Neural cell (in vitro differentiated cells): ENCODE data around the gene RAB1B. TPM values are rescaled to one million over a fixed set of nuclear protein-coding genes. Genes with fewer than 3 reads are reported as not detected.

Experiments
- H2AFZ ChIP-seq: fragments of 200-600, 300-800 bp; sonication (generic), shearing (Covaris generic); 2 replicates; pipeline ENCODE4 v1.6.0; 2014; ENCODE audit warnings: low read depth, mild to moderate bottlenecking, antibody characterized with exemption, low read length, moderate library complexity
- H3F3A ChIP-seq: fragments of 200-600 bp; shearing (Covaris generic); 2 replicates; pipeline ENCODE4 v1.6.1; 2016; ENCODE audit warnings: mild to moderate bottlenecking, moderate library complexity, mixed read lengths, antibody characterized with exemption, low read length; ENCODE audit not compliant: insufficient read depth, poor library complexity, severe bottlenecking
- H3K27ac ChIP-seq: fragments of 200-600, 300-800 bp; sonication (generic), shearing (Covaris generic); 2 replicates; pipeline ENCODE4 v1.5.1; 2014; ENCODE audit warnings: mild to moderate bottlenecking, low read length, moderate library complexity
- H3K27me3 ChIP-seq: fragments of 300-800, 200-600 bp; sonication (generic), shearing (Covaris generic); 2 replicates; pipeline ENCODE4 v1.6.0; 2014; ENCODE audit warnings: mild to moderate bottlenecking, low read depth, low read length, moderate library complexity; ENCODE audit not compliant: insufficient read depth
- H3K36me3 ChIP-seq: fragments of 300-800, 200-600 bp; sonication (generic), shearing (Covaris generic); 2 replicates; pipeline ENCODE4 v1.5.1; 2014; ENCODE audit warnings: mild to moderate bottlenecking, antibody characterized with exemption, low read length, moderate library complexity; ENCODE audit not compliant: insufficient read depth
- H3K4me2 ChIP-seq: fragments of 300-800, 200-600 bp; sonication (generic), shearing (Covaris generic); 2 replicates; pipeline ENCODE4 v1.6.0; 2014; ENCODE audit warnings: mild to moderate bottlenecking, low read length
- H3K4me3 ChIP-seq: fragments of 300-800, 200-600 bp; sonication (generic), shearing (Covaris generic); 2 replicates; pipeline ENCODE4 v1.5.1; 2014; ENCODE audit warnings: mild to moderate bottlenecking, low read length, moderate library complexity
- H3K79me2 ChIP-seq: fragments of 200-600 bp; shearing (Covaris generic); replicated peaks from 2 replicates; pipeline ENCODE4 v1.6.0; 2014; ENCODE audit warnings: mild to moderate bottlenecking, low read length, moderate library complexity; ENCODE audit not compliant: insufficient read depth
- H3K9ac ChIP-seq: fragments of 300-800, 200-600 bp; sonication (generic), shearing (Covaris generic); 2 replicates; pipeline ENCODE4 v1.6.1; 2016; ENCODE audit warnings: mild to moderate bottlenecking, low read length, mixed read lengths
- H3K9me2 ChIP-seq: fragments of 200-600 bp; shearing (Covaris generic); 2 replicates; pipeline ENCODE4 v1.6.1; 2016; ENCODE audit warnings: mild to moderate bottlenecking, low read length, mixed read lengths; ENCODE audit not compliant: insufficient read depth
- H3K9me3 ChIP-seq: fragments of 200-600, 300-800 bp; sonication (generic), shearing (Covaris generic); 2 replicates; pipeline ENCODE4 v1.6.1; 2016; ENCODE audit warnings: mild to moderate bottlenecking, mixed run types, low read length, moderate library complexity, mixed read lengths
- H4K20me1 ChIP-seq: fragments of 200-600 bp; shearing (Covaris generic); 2 replicates; pipeline ENCODE4 v1.6.1; 2016; ENCODE audit warnings: mild to moderate bottlenecking, mixed run types; ENCODE audit not compliant: insufficient read depth
- EP300 ChIP-seq: fragments of 450-650 bp; conservative IDR thresholded peaks from 2 replicates; pipeline ENCODE4 v1.6.1; 2014; ENCODE audit warnings: antibody characterized with exemption, mild to moderate bottlenecking, moderate library complexity; ENCODE audit not compliant: poor library complexity, severe bottlenecking
- EZH2 ChIP-seq: fragments of 200-600, 300-800 bp; shearing (Covaris generic), sonication (generic); IDR thresholded peaks from 2 replicates; pipeline ENCODE4 v1.6.1; 2014; ENCODE audit warnings: antibody characterized with exemption, low read length, borderline replicate concordance, mild to moderate bottlenecking; ENCODE audit not compliant: insufficient read depth, poor library complexity, severe bottlenecking
- MXI1 ChIP-seq: fragments of 450-650 bp; conservative IDR thresholded peaks from 2 replicates; pipeline ENCODE4 v1.6.1; 2014; ENCODE audit warnings: antibody characterized with exemption, mild to moderate bottlenecking; ENCODE audit not compliant: poor library complexity, severe bottlenecking
- POLR2AphosphoS5 ChIP-seq: IDR thresholded peaks from 2 replicates; pipeline ENCODE4 v1.6.1; 2012
- RAD21 ChIP-seq: fragments of 450-650 bp; conservative IDR thresholded peaks from 2 replicates; pipeline ENCODE4 v1.6.1; 2014; ENCODE audit warnings: antibody characterized with exemption, mild to moderate bottlenecking, moderate library complexity
- SMC3 ChIP-seq: fragments of 450-650 bp; conservative IDR thresholded peaks from 2 replicates; pipeline ENCODE4 v1.6.1; 2014; ENCODE audit warnings: antibody characterized with exemption, mild to moderate bottlenecking, moderate library complexity; ENCODE audit not compliant: poor library complexity
- TAF1 ChIP-seq: IDR thresholded peaks from 2 replicates; pipeline ENCODE4 v1.6.1; 2012; ENCODE audit warnings: low read depth
- polyA plus RNA-seq: library from polyadenylated mRNA; depleted of rRNA; stranded (reverse); fragments of >200 nt; gene quantifications from 2 replicates; pipeline ENCODE4 v1.2.3, GENCODE V29; 2014
- TF ChIP-seq, protein P1 (sequence below): IDR thresholded peaks from 2 replicates; pipeline ENCODE4 v1.6.1; 2012; ENCODE audit warnings: borderline replicate concordance
- TF ChIP-seq, protein P2 (sequence below): fragments of 450-650 bp; IDR thresholded peaks from 2 replicates; pipeline ENCODE4 v1.5.1; 2014; ENCODE audit warnings: antibody characterized with exemption, mild to moderate bottlenecking, moderate library complexity; ENCODE audit not compliant: poor library complexity, severe bottlenecking

The RAB1B gene
- polyA plus RNA-seq, 1 donor from 2014 or later: 27.2 TPM

DNA sequence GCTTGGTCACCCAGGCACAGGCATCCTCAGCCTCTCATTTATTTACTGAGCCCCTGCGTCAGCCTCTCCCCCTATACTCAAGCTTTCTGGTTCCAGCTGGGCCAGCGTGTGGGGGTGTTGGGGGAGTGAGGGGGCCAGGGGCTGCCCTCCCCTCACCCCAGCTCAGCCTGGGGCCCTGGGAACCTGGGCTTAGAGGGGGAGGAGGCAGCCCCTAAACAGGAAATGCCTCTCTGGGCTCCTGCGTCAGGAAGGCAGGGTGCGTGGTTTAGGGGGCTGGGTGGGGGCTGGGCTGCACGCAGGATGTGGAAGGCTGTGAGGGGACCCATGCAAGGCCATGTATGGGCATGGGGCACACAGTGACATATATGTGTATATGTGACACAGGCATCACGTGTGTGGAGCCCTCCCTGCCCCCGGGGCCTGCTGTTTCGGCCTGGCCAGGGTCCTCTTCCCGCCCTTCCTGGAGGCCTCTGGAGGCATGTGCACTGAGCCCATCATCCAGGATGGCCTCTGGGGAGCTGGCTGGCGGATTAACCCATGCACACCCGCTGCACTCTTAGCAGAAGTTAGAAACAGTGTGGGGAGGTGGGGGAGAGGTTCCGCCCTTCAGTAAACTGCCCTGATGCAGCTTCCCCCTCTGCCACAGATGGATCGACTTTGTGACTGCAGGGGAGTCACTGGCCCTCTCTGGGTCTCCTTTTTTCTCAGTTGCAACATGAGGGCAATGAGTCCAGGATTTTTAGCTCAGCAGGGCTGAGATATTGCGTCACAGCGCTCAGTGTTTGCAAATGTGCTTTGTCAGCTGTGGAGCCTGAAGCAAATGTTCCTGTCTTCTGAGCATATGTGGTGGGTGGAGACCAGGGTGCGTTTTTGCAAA, 49.5 kb downstream of the RAB1B start:
- Histone ChIP-seq H3F3A (no peaks in the 10 kb centered on the region), H3K79me2 (no peaks in the 10 kb centered on the region), H2AFZ (no peak overlapping the region), H3K9me3 (no peaks in the 10 kb centered on the region), H3K4me3 (no peak overlapping the region), H4K20me1 (no peaks in the 10 kb centered on the region), H3K27ac (no peak overlapping the region), H3K4me2 (no peak overlapping the region), H3K9me2 (no peaks in the 10 kb centered on the region), H3K9ac (peak overlapping the region; percentile 1), H3K27me3 (no peaks in the 10 kb centered on the region), H3K36me3 (no peaks in the 10 kb centered on the region)
- no peak for TF ChIP-seq EP300
- TF ChIP-seq POLR2AphosphoS5: no peak
- TF ChIP-seq, protein P1, sequence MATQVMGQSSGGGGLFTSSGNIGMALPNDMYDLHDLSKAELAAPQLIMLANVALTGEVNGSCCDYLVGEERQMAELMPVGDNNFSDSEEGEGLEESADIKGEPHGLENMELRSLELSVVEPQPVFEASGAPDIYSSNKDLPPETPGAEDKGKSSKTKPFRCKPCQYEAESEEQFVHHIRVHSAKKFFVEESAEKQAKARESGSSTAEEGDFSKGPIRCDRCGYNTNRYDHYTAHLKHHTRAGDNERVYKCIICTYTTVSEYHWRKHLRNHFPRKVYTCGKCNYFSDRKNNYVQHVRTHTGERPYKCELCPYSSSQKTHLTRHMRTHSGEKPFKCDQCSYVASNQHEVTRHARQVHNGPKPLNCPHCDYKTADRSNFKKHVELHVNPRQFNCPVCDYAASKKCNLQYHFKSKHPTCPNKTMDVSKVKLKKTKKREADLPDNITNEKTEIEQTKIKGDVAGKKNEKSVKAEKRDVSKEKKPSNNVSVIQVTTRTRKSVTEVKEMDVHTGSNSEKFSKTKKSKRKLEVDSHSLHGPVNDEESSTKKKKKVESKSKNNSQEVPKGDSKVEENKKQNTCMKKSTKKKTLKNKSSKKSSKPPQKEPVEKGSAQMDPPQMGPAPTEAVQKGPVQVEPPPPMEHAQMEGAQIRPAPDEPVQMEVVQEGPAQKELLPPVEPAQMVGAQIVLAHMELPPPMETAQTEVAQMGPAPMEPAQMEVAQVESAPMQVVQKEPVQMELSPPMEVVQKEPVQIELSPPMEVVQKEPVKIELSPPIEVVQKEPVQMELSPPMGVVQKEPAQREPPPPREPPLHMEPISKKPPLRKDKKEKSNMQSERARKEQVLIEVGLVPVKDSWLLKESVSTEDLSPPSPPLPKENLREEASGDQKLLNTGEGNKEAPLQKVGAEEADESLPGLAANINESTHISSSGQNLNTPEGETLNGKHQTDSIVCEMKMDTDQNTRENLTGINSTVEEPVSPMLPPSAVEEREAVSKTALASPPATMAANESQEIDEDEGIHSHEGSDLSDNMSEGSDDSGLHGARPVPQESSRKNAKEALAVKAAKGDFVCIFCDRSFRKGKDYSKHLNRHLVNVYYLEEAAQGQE: no peak
- TF ChIP-seq MXI1: no peak
- TF ChIP-seq, protein P2, sequence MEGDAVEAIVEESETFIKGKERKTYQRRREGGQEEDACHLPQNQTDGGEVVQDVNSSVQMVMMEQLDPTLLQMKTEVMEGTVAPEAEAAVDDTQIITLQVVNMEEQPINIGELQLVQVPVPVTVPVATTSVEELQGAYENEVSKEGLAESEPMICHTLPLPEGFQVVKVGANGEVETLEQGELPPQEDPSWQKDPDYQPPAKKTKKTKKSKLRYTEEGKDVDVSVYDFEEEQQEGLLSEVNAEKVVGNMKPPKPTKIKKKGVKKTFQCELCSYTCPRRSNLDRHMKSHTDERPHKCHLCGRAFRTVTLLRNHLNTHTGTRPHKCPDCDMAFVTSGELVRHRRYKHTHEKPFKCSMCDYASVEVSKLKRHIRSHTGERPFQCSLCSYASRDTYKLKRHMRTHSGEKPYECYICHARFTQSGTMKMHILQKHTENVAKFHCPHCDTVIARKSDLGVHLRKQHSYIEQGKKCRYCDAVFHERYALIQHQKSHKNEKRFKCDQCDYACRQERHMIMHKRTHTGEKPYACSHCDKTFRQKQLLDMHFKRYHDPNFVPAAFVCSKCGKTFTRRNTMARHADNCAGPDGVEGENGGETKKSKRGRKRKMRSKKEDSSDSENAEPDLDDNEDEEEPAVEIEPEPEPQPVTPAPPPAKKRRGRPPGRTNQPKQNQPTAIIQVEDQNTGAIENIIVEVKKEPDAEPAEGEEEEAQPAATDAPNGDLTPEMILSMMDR: no peak

DNA sequence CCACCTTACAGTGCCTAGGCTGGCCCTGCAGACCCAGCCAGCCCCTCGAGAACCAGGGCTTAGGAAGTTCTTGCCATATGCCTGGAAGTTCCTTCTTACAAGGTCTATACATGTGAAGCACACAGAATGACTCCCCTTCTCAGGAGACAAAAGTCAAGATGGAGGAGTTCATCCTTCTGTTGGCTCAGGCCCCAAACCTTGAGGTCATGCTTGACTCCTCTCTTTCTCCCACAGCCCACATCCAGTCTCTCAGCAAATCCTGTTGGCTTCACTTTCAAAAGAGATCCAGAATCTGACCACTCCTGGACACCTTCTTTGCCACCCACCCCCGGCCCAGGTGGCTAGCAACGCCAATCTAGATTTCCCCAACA, 50.1 kb downstream of the RAB1B start:
- H3K27ac ChIP-seq: no peak overlapping the region

More for the DNA sequence above, 50.1 kb downstream of the RAB1B start:
- Histone ChIP-seq H3K79me2 (no peaks in the 10 kb centered on the region), H3F3A (no peaks in the 10 kb centered on the region), H3K4me2 (no peak overlapping the region), H3K9ac (no peak overlapping the region), H3K4me3 (no peak overlapping the region), H4K20me1 (no peaks in the 10 kb centered on the region), H3K9me3 (no peaks in the 10 kb centered on the region), H3K36me3 (no peaks in the 10 kb centered on the region), H2AFZ (no peak overlapping the region), H3K27me3 (no peaks in the 10 kb centered on the region), H3K9me2 (no peaks in the 10 kb centered on the region)
- TF ChIP-seq, protein P2: no peak
- TF ChIP-seq, protein P1: no peak
- TF ChIP-seq POLR2AphosphoS5 (no peak), SMC3 (no peak), TAF1 (no peak), RAD21 (no peak), EP300 (no peak), EZH2 (no peak), MXI1 (no peak)
